H1 (cell line): Measurements from ENCODE around the gene TEX51. TPM values are rescaled to one million over a fixed set of nuclear protein-coding genes. Genes with fewer than 3 reads are reported as not detected.

ENCODE experiments used
- CTCF ChIA-PET: fragments of 300-600 bp; sonication (Branson Sonifier 250); formaldehyde crosslinking; loops from one replicate; lab custom pipeline; 2021; ENCODE audit not compliant: partially characterized antibody; lab: Charles Lee
- POLR2A ChIA-PET: fragments of 300-600 bp; sonication (Branson Sonifier 250); formaldehyde crosslinking; loops from one replicate; lab custom pipeline; 2021; ENCODE audit warnings: inconsistent platforms; ENCODE audit not compliant: partially characterized antibody; lab: Charles Lee
- DNase-seq, 2 experiments: peaks; one replicate each; pipeline versions ENCODE4 v3.0.0 to v3.0.0-alpha.2; 2010 to 2022; ENCODE audit warnings: low spot score in 2 of 2, low read depth in 1 of 2, mixed read lengths in 1 of 2
- FAIRE-seq: peaks from 2 replicates; lab custom pipeline; 2011; peaks lifted over from hg19 to GRCh38; lab: Jason Lieb, UNC
- H2AFZ ChIP-seq: 2 replicates; pipeline ENCODE4 v1.8.1; 2012; ENCODE audit warnings: low read length, inconsistent platforms
- H2AK5ac ChIP-seq: 2 replicates; pipeline ENCODE4 v1.6.1; 2013; ENCODE audit warnings: low read depth, low read length
- H2BK120ac ChIP-seq: replicated peaks from 2 replicates; pipeline ENCODE3; 2013; ENCODE audit warnings: low read depth, low read length, inconsistent platforms
- H2BK12ac ChIP-seq: 2 replicates; pipeline ENCODE4 v1.6.1; 2013; ENCODE audit warnings: low read depth, low read length
- H2BK15ac ChIP-seq: 2 replicates; pipeline ENCODE4 v1.6.1; 2013; ENCODE audit warnings: low read length
- H2BK20ac ChIP-seq: 2 replicates; pipeline ENCODE4 v1.6.1; 2013; ENCODE audit warnings: low read length
- H2BK5ac ChIP-seq: 2 replicates; pipeline ENCODE4 v1.6.1; 2013; ENCODE audit warnings: low read depth, low read length
- H3K14ac ChIP-seq: 2 replicates; pipeline ENCODE4 v1.6.1; 2013; ENCODE audit warnings: inconsistent platforms; ENCODE audit not compliant: insufficient read length
- H3K18ac ChIP-seq: 2 replicates; pipeline ENCODE4 v1.6.1; 2013; ENCODE audit warnings: low read length; ENCODE audit errors: extremely low read depth
- H3K23ac ChIP-seq: 2 replicates; pipeline ENCODE4 v1.6.1; 2013; ENCODE audit warnings: inconsistent platforms; ENCODE audit not compliant: insufficient read length
- H3K23me2 ChIP-seq: 2 replicates; pipeline ENCODE4 v1.6.1; 2013; ENCODE audit warnings: low read depth, low read length
- H3K27ac ChIP-seq: 2 replicates; pipeline ENCODE4 v1.6.1; 2011; ENCODE audit warnings: low read depth, low read length, inconsistent platforms
- H3K27me3 ChIP-seq, 4 experiments: replicated peaks in 1 of 4; 1 replicate in 1 of 4; 2 replicates in 3 of 4; pipeline versions ENCODE4 v1.6.1 to v1.8.1; 2011 to 2013; ENCODE audit warnings: low read length in 3 of 4, mild to moderate bottlenecking in 3 of 4, inconsistent platforms in 2 of 4, mixed read lengths in 2 of 4, moderate library complexity in 1 of 4; ENCODE audit not compliant: control insufficient read depth in 3 of 4, insufficient read depth in 3 of 4; ENCODE audit errors: extremely low read depth in 1 of 4
- H3K36me3 ChIP-seq, 4 experiments: 2 replicates each; pipeline versions ENCODE4 v1.6.1 to v1.8.1; 2011 to 2013; ENCODE audit warnings: mild to moderate bottlenecking in 4 of 4, low read length in 3 of 4, moderate library complexity in 2 of 4, control low read depth in 1 of 4, inconsistent platforms in 1 of 4; ENCODE audit not compliant: insufficient read depth in 4 of 4, control insufficient read depth in 2 of 4
- H3K4ac ChIP-seq: replicated peaks from 2 replicates; pipeline ENCODE3; 2013; ENCODE audit warnings: low read length, low read depth, mixed read lengths, inconsistent platforms; ENCODE audit not compliant: insufficient read length
- H3K4me1 ChIP-seq, 4 experiments: replicated peaks in 1 of 4; 1 replicate in 1 of 4; 2 replicates in 3 of 4; pipeline versions ENCODE4 v1.6.1 to v1.8.1; 2011 to 2013; ENCODE audit warnings: low read length in 3 of 4, inconsistent platforms in 2 of 4, mixed read lengths in 1 of 4; ENCODE audit not compliant: insufficient read depth in 4 of 4, control insufficient read depth in 3 of 4
- H3K4me2 ChIP-seq, 2 experiments: 2 replicates each; pipeline versions ENCODE4 v1.6.1 to v1.8.1; 2011 to 2013; ENCODE audit warnings: low read depth in 2 of 2, low read length in 2 of 2, control low read depth in 1 of 2, inconsistent platforms in 1 of 2, mild to moderate bottlenecking in 1 of 2; ENCODE audit not compliant: insufficient read depth in 1 of 2
- H3K4me3 ChIP-seq, 4 experiments: fragments of 200-600, 300-600 bp in 1 of 4; sonication (generic), shearing (Covaris generic), sonication (Bioruptor Twin) in 1 of 4; 2 replicates each; pipeline versions ENCODE4 v1.5.1 to v1.8.1; 2011 to 2016; ENCODE audit warnings: low read length in 4 of 4, low read depth in 3 of 4, control low read depth in 2 of 4, inconsistent platforms in 2 of 4, mild to moderate bottlenecking in 2 of 4, mixed read lengths in 1 of 4, moderate library complexity in 1 of 4; ENCODE audit not compliant: insufficient read depth in 2 of 4; ENCODE audit errors: extremely low read depth in 1 of 4
- H3K56ac ChIP-seq: replicated peaks from 2 replicates; pipeline ENCODE3; 2013; ENCODE audit warnings: low read depth, mild to moderate bottlenecking, mixed read lengths, low read length, inconsistent platforms; ENCODE audit not compliant: insufficient read length
- H3K79me1 ChIP-seq: 2 replicates; pipeline ENCODE4 v1.6.1; 2013; ENCODE audit warnings: low read depth, low read length, control low read depth
- H3K79me2 ChIP-seq, 2 experiments: 2 replicates each; pipeline versions ENCODE4 v1.6.1 to v1.8.1; 2012 to 2013; ENCODE audit warnings: low read length in 2 of 2, mild to moderate bottlenecking in 2 of 2, inconsistent platforms in 1 of 2; ENCODE audit not compliant: insufficient read depth in 2 of 2, control insufficient read depth in 1 of 2
- H3K9ac ChIP-seq, 4 experiments: replicated peaks in 1 of 4; 1 replicate in 1 of 4; 2 replicates in 3 of 4; pipeline versions ENCODE4 v1.6.1 to v1.8.1; 2011 to 2013; ENCODE audit warnings: low read depth in 3 of 4, low read length in 3 of 4, control low read depth in 2 of 4, mild to moderate bottlenecking in 2 of 4, moderate library complexity in 2 of 4, inconsistent platforms in 1 of 4; ENCODE audit errors: extremely low read depth in 1 of 4
- H3K9me3 ChIP-seq, 2 experiments: 2 replicates each; pipeline versions ENCODE4 v1.6.1 to v1.8.1; 2012 to 2013; ENCODE audit warnings: mild to moderate bottlenecking in 2 of 2, moderate library complexity in 2 of 2, control low read depth in 1 of 2, inconsistent platforms in 1 of 2, low read depth in 1 of 2, low read length in 1 of 2, mixed read lengths in 1 of 2; ENCODE audit not compliant: insufficient read depth in 2 of 2
- H4K20me1 ChIP-seq, 2 experiments: replicated peaks in 1 of 2; 2 replicates each; pipeline versions ENCODE3 to v1.8.1; 2011 to 2013; ENCODE audit warnings: inconsistent platforms in 2 of 2, low read length in 2 of 2, mild to moderate bottlenecking in 1 of 2; ENCODE audit not compliant: insufficient read depth in 2 of 2, control insufficient read depth in 1 of 2
- H4K5ac ChIP-seq: 2 replicates; pipeline ENCODE4 v1.6.1; 2013; ENCODE audit warnings: low read length, low read depth, mixed read lengths, inconsistent platforms; ENCODE audit not compliant: insufficient read length
- H4K8ac ChIP-seq: 2 replicates; pipeline ENCODE4 v1.8.0; 2013; ENCODE audit warnings: mild to moderate bottlenecking, moderate library complexity, low read length, inconsistent platforms; ENCODE audit not compliant: insufficient read depth; ENCODE audit errors: extremely low read depth
- H4K91ac ChIP-seq: replicated peaks from 2 replicates; pipeline ENCODE3; 2013; ENCODE audit warnings: low read length, mixed read lengths, inconsistent platforms; ENCODE audit not compliant: insufficient read length
- CBX5 ChIP-seq: fragments of 300-800, 300-1000 bp; sonication (generic); IDR thresholded peaks from 2 replicates; pipeline ENCODE4 v1.7.1; 2016; ENCODE audit warnings: antibody characterized with exemption, low read length, low read depth
- FOSL1 ChIP-seq: IDR thresholded peaks from 2 replicates; pipeline ENCODE4 v1.6.1; 2011; ENCODE audit warnings: mild to moderate bottlenecking, low read depth, low read length, moderate library complexity; ENCODE audit not compliant: insufficient read depth
- NRF1 ChIP-seq: IDR thresholded peaks from 2 replicates; pipeline ENCODE4 v1.6.1; 2011; ENCODE audit warnings: mild to moderate bottlenecking, low read depth, low read length, improper control_type of control experiment
- PHF8 ChIP-seq: fragments of 200-600 bp; sonication (generic); conservative IDR thresholded peaks from 2 replicates; pipeline ENCODE4 v1.7.1; 2012; ENCODE audit warnings: low read depth, mild to moderate bottlenecking, inconsistent platforms, low read length, moderate library complexity
- POU5F1 ChIP-seq: IDR thresholded peaks from 2 replicates; pipeline ENCODE4 v1.6.1; 2011; ENCODE audit warnings: low read depth, mild to moderate bottlenecking, low read length, moderate library complexity
- RXRA ChIP-seq: IDR thresholded peaks from 2 replicates; pipeline ENCODE4 v1.6.1; 2011; ENCODE audit warnings: low read depth, mild to moderate bottlenecking, low read length, moderate library complexity; ENCODE audit not compliant: insufficient read depth
- SIX5 ChIP-seq: IDR thresholded peaks from 2 replicates; pipeline ENCODE4 v1.6.1; 2011; ENCODE audit warnings: mild to moderate bottlenecking, low read depth, low read length
- SP1 ChIP-seq: IDR thresholded peaks from 2 replicates; pipeline ENCODE4 v1.6.1; 2011; ENCODE audit warnings: low read depth, low read length
- polyA plus RNA-seq, 7 experiments: library from polyadenylated mRNA; depleted of rRNA in 3 of 7; stranded (reverse) in 5 of 7; unstranded in 2 of 7; fragments of >200 nt in 5 of 7; fragments of 200-250 nt in 2 of 7; gene quantifications; 1 replicate in 5 of 7; 2 replicates in 1 of 7; 4 replicates in 1 of 7; pipeline versions ENCODE4 v1.2.1 to v1.2.3, GENCODE V29; 2011 to 2013; ENCODE audit warnings: missing spikeins in 2 of 7, mixed read lengths in 2 of 7
- total RNA-seq: library from RNA; stranded (reverse); fragmentation: NEBNext Ultra II Directional; extraction: Animal tissue kit (Norgen Biotek cat#: 25700); gene quantifications from 2 replicates; pipeline ENCODE4 v1.2.1, GENCODE V29; 2021

TEX51 gene
- total and polyA plus RNA-seq, 2 of the 8 experiments (the other 6 are each of a cell fraction or from before 2014, with no cell fraction given) = not detected

DNA sequence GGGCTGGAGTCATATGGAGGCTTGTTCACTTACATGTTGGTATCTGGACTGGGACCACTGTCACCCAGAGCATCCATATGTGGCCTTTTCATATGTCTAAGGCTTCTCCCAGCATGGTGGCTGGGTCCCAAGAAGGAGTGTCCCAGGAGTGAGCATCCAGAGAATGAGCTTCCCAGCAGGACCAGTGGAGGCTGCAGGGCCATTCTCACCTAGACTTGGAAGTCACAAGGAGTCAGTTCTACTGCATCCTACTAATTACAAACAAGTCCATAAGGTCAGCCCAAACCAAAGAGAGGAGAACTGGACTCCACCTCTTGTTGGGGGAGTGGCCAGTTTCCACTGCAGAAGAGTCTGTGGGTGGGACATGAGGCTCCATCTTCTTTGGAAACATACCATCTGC, 5.1 kb upstream of the TEX51 start:
- H3K9me3 ChIP-seq = no peaks in the 10 kb centered on the region
- H3K4me1 ChIP-seq = peaks cover 0 to 8% (median 0%) of the 10 kb centered on the region in 4 experiments; a peak in 1 of 7 replicates
- no peaks in the 10 kb centered on the region for H3K23me2 ChIP-seq
- TF ChIP-seq FOSL1 = no peak
- TF ChIP-seq RXRA = no peak
- no peak for TF ChIP-seq PHF8
- TF ChIP-seq POU5F1 = no peak
- no peak for TF ChIP-seq SP1
- TF ChIP-seq NRF1 = no peak
- no peak for TF ChIP-seq CBX5
- no peak for TF ChIP-seq SIX5
- FAIRE-seq (no peak), DNase-seq (no peak)
- no peak overlapping the region for H3K23ac ChIP-seq
- no peak overlapping the region for H4K8ac ChIP-seq
- CTCF ChIA-PET = no interaction called here
- no peak overlapping the region for H2BK5ac ChIP-seq
- H2AFZ ChIP-seq = no peak overlapping the region
- no peaks in the 10 kb centered on the region for H3K79me1 ChIP-seq
- no peak overlapping the region for H2BK12ac ChIP-seq
- no peak overlapping the region for H3K18ac ChIP-seq
- H2AK5ac ChIP-seq = no peak overlapping the region
- H2BK120ac ChIP-seq = no peak overlapping the region
- no peaks in the 10 kb centered on the region for H3K79me2 ChIP-seq
- POLR2A ChIA-PET = no interaction called here
- no peak overlapping the region for H3K4me2 ChIP-seq
- H3K56ac ChIP-seq = no peak overlapping the region
- H3K4ac ChIP-seq = no peak overlapping the region
- no peak overlapping the region for H3K14ac ChIP-seq
- no peak overlapping the region for H3K9ac ChIP-seq
- H3K27me3 ChIP-seq = no peaks in the 10 kb centered on the region
- H3K27ac ChIP-seq = no peak overlapping the region
- H4K20me1 ChIP-seq = no peaks in the 10 kb centered on the region
- no peak overlapping the region for H4K91ac ChIP-seq
- no peaks in the 10 kb centered on the region for H3K36me3 ChIP-seq
- no peak overlapping the region for H3K4me3 ChIP-seq
- no peak overlapping the region for H2BK15ac ChIP-seq
- no peak overlapping the region for H4K5ac ChIP-seq
- no peak overlapping the region for H2BK20ac ChIP-seq
